ENCODE measurements around the gene NDUFB1. TPM values are rescaled to one million over a fixed set of nuclear protein-coding genes. Genes with fewer than 3 reads are reported as not detected.

NDUFB1 gene
- total RNA-seq (2021; fragmentation: NEBNext Ultra II Directional; extraction: Animal tissue kit (Norgen Biotek cat#: 25700)), result 100 to 1,000 TPM; 128 to 177 (median 157) TPM
- long read RNA-seq, transcript NDUFB1-201 (3 exons, 528 nt), result major isoform, 98 of 108 reads
- long read RNA-seq, transcript NDUFB1-202 (4 exons, 454 nt), result minor isoform, 8 of 108 reads
- long read RNA-seq, partial matches to known transcripts, result 0 of 108 reads
- long read RNA-seq, other reads (novel, unspliced or antisense), result 1 of 108 reads

DNA sequence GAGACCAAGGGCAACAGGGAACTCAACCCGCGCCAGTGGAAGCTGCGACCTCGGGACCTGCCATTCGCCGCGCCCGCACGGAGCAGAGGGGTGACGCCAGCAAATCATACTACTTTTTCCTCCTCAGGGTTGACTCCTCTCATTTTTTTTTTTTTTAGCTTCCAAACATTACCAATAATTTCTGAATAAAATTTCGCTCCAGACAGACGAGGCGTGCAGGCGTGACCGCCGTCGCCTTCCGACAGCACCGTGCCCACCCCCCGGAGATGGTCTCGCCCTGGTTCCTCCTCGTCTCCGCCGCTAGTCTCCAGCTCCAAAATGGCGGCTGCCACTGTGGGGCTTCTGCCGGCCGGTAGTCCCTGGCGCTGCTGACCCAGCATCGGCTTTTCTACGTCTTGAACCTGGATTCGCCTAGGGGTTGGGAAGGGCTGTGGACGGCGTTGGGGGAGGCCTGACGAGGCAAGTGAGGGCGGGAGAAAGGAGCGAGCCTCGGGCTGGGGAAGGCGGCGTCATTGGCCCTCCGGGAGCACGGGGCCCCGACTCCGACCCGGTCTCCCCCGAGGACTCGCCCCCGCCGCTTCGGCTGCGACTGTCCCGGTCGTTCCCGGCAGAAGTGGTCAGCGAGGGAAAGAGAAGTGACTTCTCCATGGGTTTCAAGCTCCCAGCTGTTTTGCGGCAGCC, at the start of gene NDUFB1, which contains the start of gene CPSF2:
Gene NDUFB1, minus strand, starts transcription at position 37 of the 681 bp plus-strand sequence. CDS start 4,069 bp downstream, outside the sequence.
Gene CPSF2, plus strand, starts transcription at position 300 of the 681 bp plus-strand sequence. CDS start 9,016 bp downstream, outside the sequence.
- Mint-ChIP-seq H3K4me3 (peak within 1 kb of the TSS; percentile 98), H3K4me1 (ENCODE audit: low read depth) (peaks cover 32% of the 10 kb centered on the region), H3K36me3 (ENCODE audit: low read depth) (peaks cover 10% of the 10 kb centered on the region), H3K27ac (peak within 1 kb of the TSS; percentile 99), H3K27me3 (ENCODE audit: insufficient read depth) (peaks cover 3% of the 10 kb centered on the region), H3K9me3 (no peaks in the 10 kb centered on the region)
- TF ChIP-seq CTCF (IDR thresholded peaks at IDR 0.05), result no peak
- peak; percentile 71 for DNase-seq

DNA sequence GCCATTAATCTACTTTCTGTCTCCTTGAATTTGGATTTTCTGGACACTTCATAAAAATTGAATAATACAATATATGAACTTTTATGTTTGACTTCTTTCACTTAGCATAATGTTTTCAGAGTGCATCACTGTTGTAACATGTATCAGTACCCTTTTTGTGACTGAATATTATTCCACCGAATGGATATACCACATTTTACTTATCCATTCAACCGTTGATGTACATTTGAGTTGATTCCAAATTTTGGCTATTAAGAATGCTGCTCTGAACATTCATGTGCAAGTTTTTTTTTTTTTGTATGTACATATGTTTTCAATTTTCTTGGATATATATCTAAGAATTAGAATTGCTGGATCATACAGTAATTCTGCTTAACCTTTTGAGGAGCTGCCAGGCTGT, 43.5 kb upstream of the NDUFB1 start:
- no peak for TF ChIP-seq CTCF (IDR thresholded peaks at IDR 0.05)
- no peak overlapping the region for H3K27ac Mint-ChIP-seq
- no peak overlapping the region for H3K4me3 Mint-ChIP-seq
- no peaks in the 10 kb centered on the region for H3K9me3 Mint-ChIP-seq
- H3K27me3 Mint-ChIP-seq (ENCODE audit: insufficient read depth), result no peaks in the 10 kb centered on the region; the same call in 1 of the 2 replicates
- peaks cover 42% of the 10 kb centered on the region for H3K36me3 Mint-ChIP-seq (ENCODE audit: low read depth)
- DNase-seq, result no peak
- H3K4me1 Mint-ChIP-seq (ENCODE audit: low read depth), result peaks cover 9% of the 10 kb centered on the region; the same call in 1 of the 2 replicates

GRCh38 chr14:92161521-92161920, 40.0 kb upstream of the NDUFB1 start:
- H3K4me1 Mint-ChIP-seq (ENCODE audit: low read depth), result peaks cover 9% of the 10 kb centered on the region; the same call in 1 of the 2 replicates
- H3K36me3 Mint-ChIP-seq (ENCODE audit: low read depth), result peaks cover 44% of the 10 kb centered on the region
- H3K27ac Mint-ChIP-seq, result no peak overlapping the region
- no peak overlapping the region for H3K4me3 Mint-ChIP-seq
- H3K9me3 Mint-ChIP-seq, result no peaks in the 10 kb centered on the region
- no peaks in the 10 kb centered on the region; the same call in 1 of the 2 replicates for H3K27me3 Mint-ChIP-seq (ENCODE audit: insufficient read depth)
- no peak for TF ChIP-seq CTCF (IDR thresholded peaks at IDR 0.05)
- DNase-seq, result no peak

DNA sequence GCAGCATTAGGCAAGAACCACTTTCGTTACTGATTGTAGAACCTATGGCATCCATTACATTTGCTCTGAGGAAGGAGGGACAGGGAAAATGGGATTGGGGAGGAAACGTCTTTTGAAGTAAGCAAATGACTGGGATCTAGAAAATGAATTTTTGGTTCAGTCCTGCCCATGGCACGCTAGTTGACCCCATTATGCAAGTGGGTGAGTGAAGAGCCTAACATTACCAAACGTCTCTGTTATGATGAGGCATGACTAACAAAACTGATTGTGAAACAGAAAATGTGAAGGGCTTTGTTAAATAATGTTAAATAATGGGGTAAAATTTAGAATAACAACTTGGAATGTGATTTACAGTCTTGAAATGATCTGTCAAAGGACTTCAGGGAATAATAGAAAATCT, 39.1 kb upstream of the NDUFB1 start:
- Mint-ChIP-seq H3K36me3 (ENCODE audit: low read depth) (peaks cover 41% of the 10 kb centered on the region), H3K27me3 (ENCODE audit: insufficient read depth) (no peaks in the 10 kb centered on the region), H3K4me1 (ENCODE audit: low read depth) (peaks cover 9% of the 10 kb centered on the region; the same call in 1 of the 2 replicates), H3K9me3 (no peaks in the 10 kb centered on the region), H3K27ac (no peak overlapping the region), H3K4me3 (no peak overlapping the region)
- peak; percentile 12 for DNase-seq
- no peak for TF ChIP-seq CTCF (IDR thresholded peaks at IDR 0.05)

GRCh38 chr14:92154283-92154942, 32.9 kb upstream of the NDUFB1 start:
- H3K27ac Mint-ChIP-seq, result 0 out of 2 replicates have a peak overlapping the region, but pooled peaks have one; percentile 26
- no peaks in the 10 kb centered on the region for H3K27me3 Mint-ChIP-seq (ENCODE audit: insufficient read depth)
- no peak for DNase-seq
- no peaks in the 10 kb centered on the region for H3K9me3 Mint-ChIP-seq
- no peak for TF ChIP-seq CTCF (IDR thresholded peaks at IDR 0.05)
- H3K36me3 Mint-ChIP-seq (ENCODE audit: low read depth), result peaks cover 28% of the 10 kb centered on the region
- H3K4me3 Mint-ChIP-seq, result no peak overlapping the region
- peaks cover 8% of the 10 kb centered on the region for H3K4me1 Mint-ChIP-seq (ENCODE audit: low read depth)
